Left hindlimb (tissue), 1 donor: ENCODE data around the gene GPR45.
A peak's percentile ranks its signal among the peaks of the same experiment; 100 is the strongest.
"Not testable (repeated sequence)": the region's sequence is repeated elsewhere in the genome, so short reads cannot be mapped to it uniquely, and the experiment has no call there.

Experiments
- DNase-seq: peaks from one replicate; pipeline ENCODE4 v3.0.0-alpha.2; 2018

The GPR45 gene, protein sequence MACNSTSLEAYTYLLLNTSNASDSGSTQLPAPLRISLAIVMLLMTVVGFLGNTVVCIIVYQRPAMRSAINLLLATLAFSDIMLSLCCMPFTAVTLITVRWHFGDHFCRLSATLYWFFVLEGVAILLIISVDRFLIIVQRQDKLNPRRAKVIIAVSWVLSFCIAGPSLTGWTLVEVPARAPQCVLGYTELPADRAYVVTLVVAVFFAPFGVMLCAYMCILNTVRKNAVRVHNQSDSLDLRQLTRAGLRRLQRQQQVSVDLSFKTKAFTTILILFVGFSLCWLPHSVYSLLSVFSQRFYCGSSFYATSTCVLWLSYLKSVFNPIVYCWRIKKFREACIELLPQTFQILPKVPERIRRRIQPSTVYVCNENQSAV

DNA sequence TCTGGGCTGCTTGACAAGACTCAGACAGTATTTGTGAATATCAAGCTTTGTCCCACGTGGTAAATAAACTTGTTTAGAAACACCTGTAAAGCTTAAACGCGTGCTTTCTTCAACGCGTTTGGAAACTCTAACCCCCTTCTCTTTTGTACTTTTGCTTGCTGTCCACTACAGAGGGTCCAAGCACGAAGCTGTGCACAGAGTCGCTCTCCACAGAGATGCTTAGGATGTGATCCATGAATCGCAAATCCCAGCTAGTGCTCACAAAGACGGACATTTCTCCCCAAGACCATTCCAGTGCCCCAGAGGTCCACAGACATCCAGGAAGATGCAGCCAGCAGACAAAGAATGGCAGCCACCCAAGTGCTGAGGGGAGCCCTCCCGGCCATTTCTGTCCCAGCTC lies at the start of gene GPR45:
Gene GPR45, plus strand, starts transcription at position 301 of the 400 bp plus-strand sequence. CDS start 116 bp downstream, outside the sequence.
- no peak for DNase-seq

DNA sequence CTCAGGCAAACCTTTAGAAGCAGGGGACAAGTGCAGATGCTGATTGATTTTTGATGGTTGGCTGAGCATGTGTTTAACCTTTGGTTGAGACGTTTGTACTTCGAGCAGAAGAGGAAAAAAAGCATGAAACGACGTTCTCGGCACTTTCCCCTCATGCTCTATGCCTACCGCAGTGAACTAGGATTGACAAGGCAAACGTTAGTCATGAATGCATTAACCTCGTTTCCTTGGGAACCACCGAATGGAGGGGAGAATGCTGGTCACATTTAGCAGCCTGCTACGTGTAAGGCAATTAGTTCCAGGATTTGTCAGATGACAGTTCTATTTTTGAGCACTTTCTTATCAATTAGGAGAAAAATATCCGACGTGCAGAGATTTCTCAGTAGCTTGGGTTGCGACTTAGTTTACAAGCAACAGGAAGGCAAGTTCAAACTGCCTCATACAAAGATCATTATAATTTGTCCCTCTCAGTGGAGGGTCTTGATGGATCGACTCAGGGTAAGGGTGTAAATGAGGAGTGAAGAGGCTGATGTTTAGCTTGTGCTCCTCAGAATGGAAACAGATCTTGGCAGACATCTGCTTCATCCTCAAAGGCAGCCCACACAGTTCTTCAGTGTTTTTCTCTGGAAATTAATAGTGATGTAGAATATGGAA lies 47.4 kb upstream of the GPR45 start:
- no peak for DNase-seq

DNA sequence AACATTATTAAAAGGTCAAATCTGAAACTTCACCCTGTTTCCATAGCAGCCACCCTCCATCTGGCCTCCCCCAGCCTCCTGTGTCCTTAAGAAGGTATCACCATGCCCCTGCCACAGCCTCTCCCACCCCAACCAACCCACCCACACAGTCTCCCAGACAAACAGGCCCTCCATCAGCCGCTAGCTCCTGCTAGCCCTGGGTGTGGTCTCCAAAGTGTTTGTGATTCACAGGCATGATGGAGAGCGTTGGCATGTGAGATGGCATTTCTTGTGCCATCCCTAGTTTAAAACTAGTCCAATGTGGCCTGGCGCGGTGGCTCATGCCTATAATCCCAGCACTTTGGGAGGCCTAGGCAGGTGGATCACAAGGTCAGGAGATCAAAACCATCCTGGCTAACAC lies 44.9 kb upstream of the GPR45 start:
- DNase-seq = no peak

DNA sequence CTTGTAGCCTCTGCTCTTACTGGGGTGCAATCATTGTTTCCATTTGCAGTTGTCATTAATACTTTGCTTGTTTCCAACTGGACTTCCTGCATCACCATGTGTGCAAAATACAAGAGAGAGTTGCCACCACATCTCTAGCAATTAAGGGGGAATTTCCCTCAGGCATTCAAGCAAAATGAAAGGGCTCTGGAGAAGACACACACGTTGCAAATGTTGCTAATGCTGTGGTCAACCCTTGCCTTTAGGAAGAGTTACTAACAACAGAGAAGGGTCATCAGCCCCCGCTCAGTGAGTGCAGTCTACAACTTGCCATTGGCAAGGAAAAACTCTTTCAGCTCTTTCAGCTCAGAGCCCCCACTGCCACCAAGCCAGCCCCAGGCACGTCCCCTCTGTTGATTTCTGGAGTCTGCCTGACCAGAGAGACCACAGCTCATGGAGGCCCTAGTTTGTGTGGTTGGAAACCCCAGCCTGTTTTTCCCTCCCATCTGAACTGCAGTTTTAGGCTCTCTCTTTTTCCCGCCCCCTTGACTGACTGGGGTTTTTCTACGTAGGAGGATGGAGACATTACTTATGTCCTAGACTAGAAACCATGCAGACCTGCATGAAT lies 25.9 kb upstream of the GPR45 start:
- DNase-seq = no peak

DNA sequence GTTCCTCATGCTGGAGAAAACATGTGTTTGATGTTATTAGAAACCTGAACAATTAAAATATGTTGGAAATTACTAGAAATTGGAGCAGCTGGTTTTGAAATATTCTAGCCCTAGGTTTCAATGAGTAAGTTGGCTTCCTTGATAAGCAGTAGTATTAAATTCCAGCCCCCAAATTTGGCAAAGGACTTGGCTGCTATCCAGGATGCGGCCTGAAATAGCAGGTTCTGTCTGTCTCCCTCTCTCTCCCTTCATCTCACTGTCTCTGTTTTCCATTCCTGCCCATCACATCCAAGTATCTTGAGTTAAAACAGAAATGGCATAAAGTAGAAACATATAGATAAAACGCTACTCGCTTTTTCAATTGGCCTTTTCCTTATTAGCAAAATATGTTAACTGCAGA lies 20.9 kb upstream of the GPR45 start:
- DNase-seq = no peak

DNA sequence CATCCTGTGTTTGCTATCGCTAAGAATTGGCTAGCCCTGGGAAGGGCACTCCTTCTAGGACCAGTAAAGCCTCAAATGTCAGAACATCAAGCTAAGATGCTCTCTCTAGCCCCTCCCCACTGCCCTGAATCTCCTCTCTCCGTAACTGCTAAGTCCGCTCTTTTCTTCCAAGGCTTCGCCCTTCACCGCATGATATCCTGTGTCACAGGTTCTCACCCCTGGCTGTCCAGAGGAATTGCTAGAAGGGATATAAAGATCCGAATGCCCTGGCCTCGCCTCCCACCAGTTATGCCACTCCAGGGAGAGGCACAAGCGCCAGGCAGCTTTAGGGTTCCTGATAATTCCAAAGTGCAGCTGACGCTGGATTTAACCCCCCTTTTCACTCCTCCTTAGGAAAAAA lies 17.1 kb upstream of the GPR45 start:
- no peak for DNase-seq

DNA sequence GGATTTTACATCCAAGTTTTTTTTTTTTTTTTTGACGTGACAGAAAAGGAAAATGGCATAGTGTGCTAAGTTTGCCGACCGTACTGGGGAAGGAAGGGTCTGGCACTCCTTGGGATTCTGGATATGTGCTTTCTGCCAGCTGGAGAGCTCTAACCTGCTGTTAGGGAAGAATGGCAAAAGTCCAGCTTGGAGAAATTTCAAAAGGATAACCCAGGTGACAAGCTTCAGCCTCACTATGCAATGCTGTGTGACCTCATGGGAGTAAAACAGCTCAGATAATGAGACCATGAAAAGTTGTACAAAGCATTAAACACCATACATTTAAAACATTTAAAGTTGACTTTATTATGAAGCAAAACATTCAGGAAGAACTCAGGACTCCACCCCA lies 10.3 kb upstream of the GPR45 start:
- DNase-seq = no peak

DNA sequence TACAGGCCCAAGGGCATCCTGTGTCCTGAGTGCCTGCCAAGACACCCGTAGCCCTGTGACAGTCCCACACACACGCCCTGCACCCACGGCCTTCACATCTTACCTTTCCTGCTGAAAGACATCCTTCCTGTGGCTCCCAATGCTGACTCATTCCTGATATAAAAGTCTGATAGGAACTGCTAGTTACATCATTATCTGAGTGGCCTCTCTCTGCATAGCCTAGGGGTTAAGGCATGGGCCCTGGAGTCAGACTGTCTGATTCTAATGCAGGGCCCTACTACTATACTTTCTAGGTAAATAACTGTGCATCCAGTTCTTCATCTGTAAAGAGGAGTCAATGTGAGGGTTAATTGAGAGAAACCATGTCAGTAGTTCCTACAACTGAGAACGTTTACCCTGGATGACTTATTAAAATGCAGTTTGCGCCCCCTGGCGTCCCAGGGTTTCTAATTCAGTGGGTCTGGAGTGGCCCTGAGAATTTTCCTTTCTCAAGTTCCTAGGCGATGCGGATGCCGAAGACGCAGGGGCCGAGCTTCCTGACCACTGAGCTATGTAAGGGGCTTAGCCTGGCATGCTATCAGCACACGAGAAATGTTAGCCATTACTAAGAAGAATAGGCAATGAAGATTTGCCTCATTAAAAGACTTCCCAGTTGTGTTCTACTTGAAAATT lies 6.0 kb upstream of the GPR45 start:
- peak; percentile 68 for DNase-seq

DNA sequence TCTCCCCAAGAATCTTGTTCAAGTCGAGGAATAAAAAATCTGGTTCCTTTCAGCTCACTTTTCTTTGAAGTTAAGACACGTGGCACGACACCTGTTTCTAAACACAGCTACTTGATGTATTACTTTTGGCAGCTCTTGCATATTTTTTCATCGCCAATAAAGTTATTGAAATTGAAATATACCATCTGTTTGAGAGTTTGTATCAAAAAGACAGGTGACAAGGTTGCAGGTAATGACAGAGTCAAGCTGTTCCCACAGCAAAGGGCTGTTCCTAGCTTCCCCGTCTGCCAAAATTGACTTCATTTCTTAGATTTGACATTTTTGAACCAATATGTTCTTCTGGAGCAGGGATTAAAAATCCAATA lies 5.5 kb upstream of the GPR45 start:
- DNase-seq = no peak

DNA sequence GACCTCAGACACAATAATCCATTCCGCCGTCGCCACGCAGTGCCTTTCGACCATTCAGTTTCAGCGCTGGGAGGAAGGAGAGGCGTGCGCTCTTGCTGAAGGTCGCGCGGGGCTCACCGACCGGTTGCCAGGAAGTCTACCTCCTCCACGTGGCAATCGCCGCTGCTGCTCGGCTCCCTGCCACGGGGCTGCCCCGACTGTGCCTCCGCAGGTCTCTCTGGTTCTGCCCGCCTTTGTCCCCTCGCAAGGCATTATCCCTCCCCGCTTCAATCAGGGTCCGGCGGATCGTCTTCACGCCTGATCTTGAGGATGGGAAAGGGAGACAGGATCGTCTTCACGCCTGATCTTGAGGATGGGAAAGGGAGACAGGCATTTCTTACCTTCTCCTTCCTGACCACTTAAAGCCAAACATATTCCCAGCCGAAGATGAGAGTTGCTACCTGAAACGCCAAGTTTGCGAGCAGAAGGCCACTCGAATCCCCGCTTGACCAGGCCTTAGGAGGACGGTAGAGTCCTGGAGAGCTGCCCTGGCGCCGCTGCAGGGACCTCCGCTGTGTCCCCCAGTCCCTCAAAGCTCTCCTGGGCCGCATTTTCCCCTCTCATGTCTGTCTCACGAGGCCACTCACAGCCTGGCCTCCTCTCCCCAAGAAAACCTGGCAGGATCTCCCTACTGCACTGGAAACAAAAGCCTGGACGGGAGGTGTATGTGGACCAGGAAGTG lies 4.3 kb upstream of the GPR45 start:
- no peak for DNase-seq

DNA sequence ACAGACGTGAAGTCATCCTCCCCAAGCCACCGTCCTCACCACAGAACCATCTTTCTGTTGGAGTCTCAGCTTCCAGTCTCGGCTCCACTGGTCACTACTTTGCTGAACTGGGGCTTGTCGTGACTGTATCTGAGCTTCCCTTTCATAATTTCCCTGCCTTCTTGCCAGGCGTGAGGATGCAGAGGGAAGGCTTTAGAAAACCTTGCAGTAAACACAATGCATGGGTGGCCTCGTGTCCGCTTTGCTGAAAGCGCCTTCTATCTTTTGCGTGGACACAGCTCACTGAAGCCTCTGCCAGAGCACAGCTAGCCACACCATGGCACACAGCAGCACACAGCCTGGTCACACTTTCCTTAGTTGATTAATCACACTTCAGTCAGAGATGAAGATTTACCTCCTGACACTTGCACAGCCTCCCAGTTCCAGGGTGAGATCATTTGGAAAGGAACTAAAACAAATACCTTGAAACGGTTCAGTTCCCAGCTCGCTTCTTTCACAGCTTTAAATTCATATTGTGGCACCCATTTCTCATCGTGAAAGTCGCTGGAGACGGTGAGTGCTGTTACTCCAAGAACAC lies 2.8 kb upstream of the GPR45 start:
- DNase-seq = no peak

DNA sequence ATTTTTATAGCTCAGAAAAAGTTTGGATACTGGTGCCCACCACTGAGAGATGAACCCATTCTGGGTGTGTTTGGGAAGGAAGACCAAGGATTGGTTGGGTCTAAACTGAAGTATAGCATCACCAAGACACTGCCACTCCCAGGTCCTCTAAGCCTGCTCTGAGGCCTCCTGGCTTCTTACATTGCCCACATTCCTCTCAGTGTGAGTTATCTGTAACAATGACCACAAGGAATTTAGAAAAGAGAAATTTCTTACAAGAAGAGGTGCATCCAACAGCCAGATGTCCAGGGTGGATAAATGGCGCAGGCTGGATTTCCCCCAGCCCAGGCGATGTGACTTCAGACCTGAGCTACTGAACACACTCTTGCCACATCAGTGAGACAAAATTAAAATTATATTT lies 1.6 kb upstream of the GPR45 start:
- DNase-seq = no peak

DNA sequence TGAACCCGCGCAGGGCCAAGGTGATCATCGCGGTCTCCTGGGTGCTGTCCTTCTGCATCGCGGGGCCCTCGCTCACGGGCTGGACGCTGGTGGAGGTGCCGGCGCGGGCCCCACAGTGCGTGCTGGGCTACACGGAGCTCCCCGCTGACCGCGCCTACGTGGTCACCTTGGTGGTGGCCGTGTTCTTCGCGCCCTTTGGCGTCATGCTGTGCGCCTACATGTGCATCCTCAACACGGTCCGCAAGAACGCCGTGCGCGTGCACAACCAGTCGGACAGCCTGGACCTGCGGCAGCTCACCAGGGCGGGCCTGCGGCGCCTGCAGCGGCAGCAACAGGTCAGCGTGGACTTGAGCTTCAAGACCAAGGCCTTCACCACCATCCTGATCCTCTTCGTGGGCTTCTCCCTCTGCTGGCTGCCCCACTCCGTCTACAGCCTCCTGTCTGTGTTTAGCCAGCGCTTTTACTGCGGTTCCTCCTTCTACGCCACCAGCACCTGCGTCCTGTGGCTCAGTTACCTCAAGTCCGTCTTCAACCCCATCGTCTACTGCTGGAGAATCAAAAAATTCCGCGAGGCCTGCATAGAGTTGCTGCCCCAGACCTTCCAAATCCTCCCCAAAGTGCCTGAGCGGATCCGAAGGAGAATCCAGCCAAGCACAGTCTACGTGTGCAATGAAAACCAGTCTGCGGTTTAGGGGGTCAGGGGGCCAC lies 897 bp downstream of the GPR45 start:
- no peak for DNase-seq

DNA sequence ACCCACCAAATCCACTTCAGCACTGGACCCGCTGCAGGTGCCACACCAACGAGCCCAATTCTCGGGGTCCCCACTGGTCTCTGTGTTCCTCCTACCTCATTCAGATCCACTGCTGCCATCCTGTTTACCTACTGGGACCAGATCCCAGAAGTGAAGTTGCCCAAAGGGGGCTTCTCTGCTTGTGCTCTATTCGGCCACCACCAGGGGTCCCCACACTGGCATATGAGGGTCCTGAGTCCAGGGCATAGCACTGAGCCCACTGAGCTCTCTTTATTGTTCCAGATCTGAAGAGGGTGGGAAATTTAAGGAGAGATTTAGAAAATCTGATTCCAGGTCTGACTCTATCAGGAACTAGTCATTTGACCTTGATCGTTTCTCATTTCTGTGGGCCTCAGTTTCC lies 2.4 kb downstream of the GPR45 start:
- DNase-seq = no peak

DNA sequence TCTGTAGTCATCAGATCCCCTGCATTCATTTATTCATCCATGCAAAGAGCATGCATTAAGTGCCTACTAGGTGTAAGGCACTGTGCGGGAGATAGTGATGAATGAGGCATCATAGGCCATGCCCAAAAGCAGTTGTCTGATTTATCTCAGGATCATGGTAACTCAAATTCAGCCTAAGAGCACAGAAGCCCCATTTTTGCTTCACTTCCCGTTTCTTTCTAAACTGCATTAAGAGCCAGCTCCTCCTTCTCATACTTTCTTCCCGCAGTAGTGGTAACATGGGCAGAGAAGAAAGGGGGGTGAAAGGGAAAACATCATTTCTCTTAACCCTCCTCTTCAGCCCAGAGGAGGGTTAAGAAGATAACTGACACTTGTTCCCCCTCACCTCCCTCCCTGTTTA lies 2.9 kb downstream of the GPR45 start:
- no peak for DNase-seq

DNA sequence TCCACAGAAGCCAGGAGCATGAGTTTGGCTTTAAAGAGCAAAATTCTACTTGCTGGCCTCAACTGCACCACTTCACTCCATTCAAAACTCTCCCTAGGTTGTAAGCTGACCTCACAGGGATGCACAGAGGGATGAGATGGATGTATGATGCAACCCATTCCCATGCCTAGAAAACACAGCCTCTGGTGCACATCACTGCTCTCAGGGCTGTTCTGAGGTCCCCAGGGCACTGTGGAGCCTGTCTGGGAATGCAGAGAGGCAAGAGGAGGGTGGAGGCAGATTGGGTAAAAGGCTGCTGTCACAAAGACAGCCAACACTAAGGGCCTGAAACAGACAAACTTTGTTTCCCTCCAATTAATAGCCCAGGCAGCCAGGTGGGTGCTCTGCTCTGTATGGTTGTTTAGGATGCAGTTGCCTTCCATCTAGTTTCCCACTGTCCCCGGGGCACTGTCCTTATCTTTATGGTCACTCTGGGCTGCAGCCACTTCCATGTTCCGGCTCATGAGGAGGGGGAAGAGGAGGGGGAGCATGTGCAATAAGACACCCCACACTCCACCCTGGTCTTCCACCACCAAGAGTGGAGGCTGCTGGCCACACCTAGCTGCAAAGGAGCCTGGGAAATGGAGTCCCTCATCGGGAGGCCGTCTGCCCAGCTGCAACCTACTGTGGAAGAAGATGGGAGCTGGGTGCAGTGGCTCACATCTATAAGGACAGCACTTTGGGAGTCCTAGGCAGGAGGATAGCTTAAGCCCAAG lies 7.0 kb downstream of the GPR45 start:
- no peak for DNase-seq

DNA sequence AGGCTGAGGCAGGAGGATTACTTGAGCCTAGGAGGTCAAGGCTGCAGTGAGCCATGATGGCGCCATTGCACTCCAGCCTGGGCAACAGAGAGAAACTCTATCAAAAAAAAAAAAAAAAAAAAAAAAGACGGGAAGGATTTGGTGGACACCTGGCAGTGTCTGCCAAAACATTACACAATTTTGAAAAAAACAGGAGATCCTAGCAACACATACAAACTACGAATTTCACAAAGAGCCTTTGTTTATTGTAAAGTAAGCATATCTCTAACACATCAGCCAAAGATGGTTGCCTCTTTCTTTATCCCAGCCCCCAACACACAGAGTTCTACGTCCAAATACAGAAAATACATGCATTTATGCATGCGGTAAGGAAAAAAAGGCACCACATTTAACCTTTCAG lies 7.6 kb downstream of the GPR45 start:
- DNase-seq = no peak

DNA sequence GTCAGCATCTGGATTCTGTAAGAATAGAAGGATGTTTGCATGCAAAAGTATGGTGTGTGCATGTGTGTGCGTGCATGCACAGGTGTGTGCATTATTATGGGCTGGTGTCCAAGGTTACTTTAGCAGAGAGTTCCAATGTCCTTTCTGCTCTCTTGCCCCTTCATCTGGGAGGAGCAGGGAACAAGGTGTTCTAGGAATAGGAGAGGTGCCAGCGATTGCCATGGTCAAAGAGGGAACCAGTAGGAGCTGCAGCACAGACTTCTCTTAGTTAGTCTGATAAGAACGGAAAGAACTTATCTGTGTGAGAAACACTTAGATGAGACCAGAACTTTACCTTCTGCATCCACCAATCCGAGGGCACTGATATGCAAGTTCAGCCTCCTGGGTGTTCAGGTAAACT lies 8.3 kb downstream of the GPR45 start:
- DNase-seq = no peak

DNA sequence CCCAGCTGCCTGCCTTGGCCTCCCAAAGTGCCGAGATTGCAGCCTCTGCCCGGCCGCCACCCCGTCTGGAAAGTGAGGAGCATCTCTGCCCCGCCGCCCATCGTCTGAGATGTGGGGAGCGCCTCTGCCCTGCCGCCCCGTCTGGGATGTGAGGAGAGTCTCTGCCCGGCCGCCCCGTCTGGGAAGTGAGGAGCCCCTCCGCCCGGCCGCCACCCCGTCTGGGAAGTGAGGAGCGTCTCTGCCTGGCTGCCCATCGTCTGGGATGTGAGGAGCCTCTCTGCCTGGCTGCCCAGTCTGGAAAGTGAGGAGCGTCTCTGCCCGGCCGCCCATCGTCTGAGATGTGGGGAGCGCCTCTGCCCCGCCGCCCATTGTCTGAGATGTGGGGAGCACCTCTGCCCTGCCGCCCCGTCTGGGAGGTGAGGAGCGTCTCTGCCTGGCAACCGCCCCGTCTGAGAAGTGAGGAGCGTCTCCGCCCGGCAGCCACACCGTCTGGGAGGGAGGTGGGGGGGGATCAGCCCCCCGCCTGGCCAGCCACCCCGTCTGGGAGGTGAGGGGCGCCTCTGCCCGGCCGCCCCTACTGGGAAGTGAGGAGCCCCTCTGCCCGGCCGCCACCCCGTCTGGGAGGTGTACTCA lies 9.6 kb downstream of the GPR45 start:
- not testable (repeated sequence) for DNase-seq

DNA sequence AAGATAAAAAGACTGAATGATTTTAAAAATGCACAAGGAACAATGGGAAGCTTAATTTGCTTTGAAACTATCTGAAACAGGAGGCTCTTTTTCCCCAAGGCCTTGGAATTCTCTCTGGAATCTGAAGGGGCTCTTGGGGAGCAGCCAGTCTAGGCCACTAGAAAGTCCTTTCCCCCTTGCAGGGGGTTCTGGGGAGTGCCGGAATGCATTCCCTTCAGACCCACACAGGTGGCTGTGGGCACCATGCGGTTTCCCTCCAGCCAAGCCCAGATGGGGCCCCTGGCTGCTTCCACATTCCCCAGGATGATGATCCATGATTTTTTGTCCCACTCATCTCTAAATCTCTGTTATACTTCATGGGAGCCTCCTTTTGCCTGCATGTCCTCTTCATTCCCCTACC lies 10.7 kb downstream of the GPR45 start:
- DNase-seq = no peak
